A549 treated with DMSO at 1 μM for 4 hours (cell line): ENCODE measurements around the gene KRTAP9-2. TPM values are rescaled to one million over a fixed set of nuclear protein-coding genes. Genes with fewer than 3 reads are reported as not detected.

Source experiments
- total RNA-seq: library from RNA; stranded (reverse); fragments of 200-300 nt; extraction: Qiagen RNA extraction; gene quantifications from 5 replicates; pipeline ENCODE4 v1.2.3, GENCODE V29; 2022; ENCODE audit warnings: low read depth

The KRTAP9-2 gene
- total RNA-seq: not detected in 5 replicates

GRCh38 chr17:41226598-41227095, at the start of gene KRTAP9-2:
TSS of gene KRTAP9-2 (plus strand) at chr17:41226648. CDS start at chr17:41226655, 7 bp downstream.

GRCh38 chr17:41177727-41178271, 48.6 kb upstream of the KRTAP9-2 start, which contains the start of gene KRTAP4-2:
TSS of gene KRTAP4-2 (minus strand) at chr17:41178221. CDS start at chr17:41178164, 57 bp downstream.

GRCh38 chr17:41184480-41184961, 41.9 kb upstream of the KRTAP9-2 start, which contains the start of gene KRTAP4-1:
TSS of gene KRTAP4-1 (minus strand) at chr17:41184911. CDS start at chr17:41184854, 57 bp downstream.

DNA sequence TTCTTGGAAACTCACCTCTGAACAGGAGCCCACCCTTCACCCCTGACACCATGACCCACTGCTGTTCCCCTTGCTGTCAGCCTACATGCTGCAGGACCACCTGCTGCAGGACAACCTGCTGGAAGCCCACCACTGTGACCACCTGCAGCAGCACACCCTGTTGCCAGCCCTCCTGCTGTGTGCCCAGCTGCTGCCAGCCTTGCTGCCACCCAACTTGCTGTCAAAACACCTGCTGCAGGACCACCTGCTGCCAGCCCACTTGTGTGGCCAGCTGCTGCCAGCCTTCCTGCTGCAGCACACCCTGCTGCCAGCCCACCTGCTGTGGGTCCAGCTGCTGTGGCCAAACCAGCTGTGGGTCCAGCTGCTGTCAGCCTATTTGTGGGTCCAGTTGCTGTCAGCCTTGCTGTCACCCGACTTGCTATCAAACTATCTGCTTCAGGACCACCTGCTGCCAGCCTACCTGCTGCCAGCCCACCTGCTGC, 36.6 kb upstream of the KRTAP9-2 start, which contains the start of gene KRTAP9-1:
Gene KRTAP9-1, plus strand, starts transcription at position 51 of the 482 bp plus-strand sequence. Its CDS starts 0 bp downstream, at position 51.

DNA sequence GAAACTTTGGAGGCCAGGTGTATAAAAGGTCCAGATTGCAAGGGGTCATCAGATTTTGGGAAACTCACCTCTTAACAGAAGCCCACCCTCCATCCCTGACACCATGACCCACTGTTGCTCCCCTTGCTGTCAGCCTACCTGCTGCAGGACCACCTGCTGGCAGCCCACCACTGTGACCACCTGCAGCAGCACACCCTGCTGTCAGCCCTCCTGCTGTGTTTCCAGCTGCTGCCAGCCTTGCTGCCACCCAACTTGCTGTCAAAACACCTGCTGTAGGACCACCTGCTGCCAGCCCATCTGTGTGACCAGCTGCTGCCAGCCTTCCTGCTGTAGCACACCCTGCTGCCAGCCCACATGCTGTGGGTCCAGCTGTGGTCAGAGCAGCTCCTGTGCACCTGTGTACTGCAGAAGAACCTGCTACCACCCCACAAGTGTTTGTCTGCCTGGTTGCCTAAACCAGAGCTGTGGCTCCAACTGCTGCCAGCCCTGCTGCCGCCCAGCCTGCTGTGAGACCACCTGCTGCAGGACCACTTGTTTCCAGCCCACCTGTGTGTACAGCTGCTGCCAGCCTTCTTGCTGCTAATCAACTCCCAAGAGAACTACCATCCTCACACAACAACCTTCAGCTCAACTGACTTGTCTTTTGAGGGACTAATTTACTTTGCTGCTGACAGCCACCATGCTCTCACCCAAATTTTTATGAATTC, 6.1 kb downstream of the KRTAP9-2 start, which contains the start of gene KRTAP9-3:
Gene KRTAP9-3, plus strand, starts transcription at position 51 of the 707 bp plus-strand sequence. Its CDS starts 53 bp downstream, at position 104.

DNA sequence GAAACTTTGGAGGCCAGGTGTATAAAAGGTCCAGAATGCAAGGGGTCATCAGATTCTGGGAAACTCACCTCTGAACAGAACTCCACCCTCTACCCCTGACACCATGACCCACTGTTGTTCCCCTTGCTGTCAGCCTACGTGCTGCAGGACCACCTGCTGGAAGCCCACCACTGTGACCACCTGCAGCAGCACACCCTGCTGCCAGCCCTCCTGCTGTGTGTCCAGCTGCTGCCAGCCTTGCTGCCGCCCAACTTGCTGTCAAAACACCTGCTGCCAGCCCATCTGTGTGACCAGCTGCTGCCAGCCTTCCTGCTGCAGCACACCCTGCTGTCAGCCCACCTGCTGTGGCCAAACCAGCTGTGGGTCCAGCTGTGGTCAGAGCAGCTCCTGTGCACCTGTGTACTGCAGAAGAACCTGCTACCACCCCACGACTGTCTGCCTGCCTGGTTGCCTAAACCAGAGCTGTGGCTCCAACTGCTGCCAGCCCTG, 11.5 kb downstream of the KRTAP9-2 start, which contains the start of gene KRTAP9-8:
Gene KRTAP9-8, plus strand, starts transcription at position 51 of the 489 bp plus-strand sequence. Its CDS starts 53 bp downstream, at position 104.

DNA sequence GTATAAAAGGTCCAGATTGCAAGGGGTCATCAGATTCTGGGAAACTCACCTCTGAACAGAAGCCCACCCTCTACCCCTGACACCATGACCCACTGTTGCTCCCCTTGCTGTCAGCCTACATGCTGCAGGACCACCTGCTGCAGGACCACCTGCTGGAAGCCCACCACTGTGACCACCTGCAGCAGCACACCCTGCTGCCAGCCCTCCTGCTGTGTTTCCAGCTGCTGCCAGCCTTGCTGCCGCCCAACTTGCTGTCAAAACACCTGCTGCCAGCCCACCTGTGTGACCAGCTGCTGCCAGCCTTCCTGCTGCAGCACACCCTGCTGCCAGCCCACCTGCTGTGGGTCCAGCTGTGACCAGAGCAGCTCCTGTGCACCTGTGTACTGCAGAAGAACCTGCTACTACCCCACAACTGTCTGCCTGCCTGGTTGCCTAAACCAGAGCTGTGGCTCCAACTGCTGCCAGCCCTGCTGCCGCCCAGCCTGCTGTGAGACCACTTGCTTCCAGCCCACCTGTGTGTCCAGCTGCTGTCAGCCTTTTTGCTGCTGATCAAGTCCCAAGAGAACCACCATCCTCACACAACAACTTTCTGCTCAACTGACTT, 23.3 kb downstream of the KRTAP9-2 start, which contains the start of gene KRTAP9-4:
Gene KRTAP9-4, plus strand, starts transcription at position 51 of the 604 bp plus-strand sequence. Its CDS starts 34 bp downstream, at position 85.

DNA sequence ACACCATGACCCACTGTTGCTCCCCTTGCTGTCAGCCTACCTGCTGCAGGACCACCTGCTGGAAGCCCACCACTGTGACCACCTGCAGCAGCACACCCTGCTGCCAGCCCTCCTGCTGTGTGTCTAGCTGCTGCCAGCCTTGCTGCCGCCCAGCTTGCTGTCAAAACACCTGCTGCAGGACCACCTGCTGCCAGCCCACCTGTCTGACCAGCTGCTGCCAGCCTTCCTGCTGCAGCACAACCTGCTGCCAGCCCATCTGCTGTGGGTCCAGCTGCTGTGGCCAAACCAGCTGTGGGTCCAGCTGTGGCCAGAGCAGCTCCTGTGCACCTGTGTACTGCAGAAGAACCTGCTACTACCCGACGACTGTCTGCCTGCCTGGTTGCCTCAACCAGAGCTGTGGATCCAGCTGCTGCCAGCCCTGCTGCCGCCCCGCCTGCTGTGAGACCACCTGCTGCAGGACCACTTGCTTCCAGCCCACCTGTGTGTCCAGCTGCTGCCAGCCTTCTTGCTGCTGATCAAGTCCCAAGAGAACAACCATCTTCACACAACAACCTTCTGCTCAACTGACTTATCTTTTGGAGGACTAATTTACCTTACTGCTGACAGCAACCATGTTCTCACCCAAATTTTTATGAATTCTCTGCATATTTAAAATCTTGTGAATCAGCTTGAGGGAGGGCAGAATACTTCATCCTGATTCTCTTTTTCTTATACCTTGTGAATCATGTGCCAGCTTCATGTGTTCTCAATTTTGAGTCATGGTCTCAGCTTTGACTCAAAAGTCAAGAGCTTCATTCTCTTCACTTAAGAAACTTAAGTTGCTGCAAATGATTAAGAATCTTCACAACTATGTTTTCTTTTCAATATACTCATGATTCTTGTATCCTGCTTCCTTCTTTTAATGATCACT, 29.2 kb downstream of the KRTAP9-2 start, which contains the start of gene KRTAP9-9:
Gene KRTAP9-9, plus strand, starts transcription at position 4 of the 910 bp plus-strand sequence.

DNA sequence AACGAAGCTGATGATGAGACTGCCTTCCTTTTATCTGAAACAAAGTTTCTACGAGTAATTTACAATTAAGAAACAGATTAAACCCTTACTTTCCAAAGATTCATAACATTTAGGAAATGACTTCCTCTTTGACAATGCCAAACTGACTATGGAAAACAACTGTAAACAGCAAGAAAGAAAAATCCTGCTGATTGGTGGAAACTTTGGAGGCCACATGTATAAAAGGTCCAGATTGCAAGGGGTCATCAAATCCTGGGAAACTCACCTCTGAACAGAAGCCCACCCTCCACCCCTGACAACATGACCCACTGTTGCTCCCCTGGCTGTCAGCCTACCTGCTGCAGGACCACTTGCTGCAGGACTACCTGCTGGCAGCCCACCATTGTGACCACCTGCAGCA, 38.6 kb downstream of the KRTAP9-2 start, which contains the start of gene KRTAP9-6:
Gene KRTAP9-6, plus strand, starts transcription at position 301 of the 400 bp plus-strand sequence. Its CDS starts 0 bp downstream, at position 301.

DNA sequence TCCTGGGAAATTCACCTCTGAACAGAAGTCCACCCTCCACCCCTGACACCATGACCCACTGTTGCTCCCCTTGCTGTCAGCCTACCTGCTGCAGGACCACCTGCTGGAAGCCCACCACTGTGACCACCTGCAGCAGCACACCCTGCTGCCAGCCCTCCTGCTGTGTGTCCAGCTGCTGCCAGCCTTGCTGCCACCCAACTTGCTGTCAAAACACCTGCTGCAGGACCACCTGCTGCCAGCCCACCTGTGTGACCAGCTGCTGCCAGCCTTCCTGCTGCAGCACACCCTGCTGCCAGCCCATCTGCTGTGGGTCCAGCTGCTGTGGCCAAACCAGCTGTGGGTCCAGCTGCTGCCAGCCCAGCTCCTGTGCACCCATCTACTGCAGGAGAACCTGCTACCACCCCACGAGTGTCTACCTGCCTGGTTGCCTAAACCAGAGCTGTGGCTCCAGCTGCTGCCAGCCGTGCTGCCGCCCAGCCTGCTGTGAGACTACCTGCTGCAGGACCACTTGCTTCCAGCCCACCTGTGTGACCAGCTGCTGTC, 49.3 kb downstream of the KRTAP9-2 start, which contains the start of gene KRTAP9-7:
Gene KRTAP9-7, plus strand, starts transcription at position 51 of the 543 bp plus-strand sequence. Its CDS starts 0 bp downstream, at position 51.

Other genes with a start within 250 kb of the KRTAP9-2 start
- gene KRT40, start 242.3 kb upstream of the KRTAP9-2 start, total RNA-seq: not detected in 5 replicates
- gene KRTAP3-3, start 232.5 kb upstream of the KRTAP9-2 start, total RNA-seq: not detected in 5 replicates
- gene KRTAP3-2, start 226.7 kb upstream of the KRTAP9-2 start, total RNA-seq: 0.26 to 0.35 TPM (median 0.34 TPM) in 3 of 5 replicates, not detected in the others
- gene KRTAP3-1, start 217.5 kb upstream of the KRTAP9-2 start, total RNA-seq: not detected in 5 replicates
- gene KRTAP1-5, start 199.4 kb upstream of the KRTAP9-2 start, total RNA-seq: 0.08 TPM in 1 of 5 replicates, not detected in the others
- gene KRTAP1-4, start 196.5 kb upstream of the KRTAP9-2 start, total RNA-seq: not detected in 5 replicates
- not detected in 5 replicates for gene KRTAP1-3, start 191.8 kb upstream of the KRTAP9-2 start, total RNA-seq
- gene KRTAP1-1, start 185.2 kb upstream of the KRTAP9-2 start, total RNA-seq: not detected in 5 replicates
- not detected in 5 replicates for gene KRTAP2-1, start 179.3 kb upstream of the KRTAP9-2 start, total RNA-seq
- gene KRTAP2-2, start 171.4 kb upstream of the KRTAP9-2 start, total RNA-seq: not detected in 5 replicates
- 0.12 to 0.13 TPM in 2 of 5 replicates, not detected in the others for gene KRTAP2-3, start 166.5 kb upstream of the KRTAP9-2 start, total RNA-seq
- not detected in 5 replicates for gene KRTAP2-4, start 160.8 kb upstream of the KRTAP9-2 start, total RNA-seq
- not detected in 5 replicates for gene KRTAP4-7, start 142.5 kb upstream of the KRTAP9-2 start, total RNA-seq
- not detected in 5 replicates for gene KRTAP4-8, start 128.5 kb upstream of the KRTAP9-2 start, total RNA-seq
- not detected in 5 replicates for gene KRTAP4-16, start 124.4 kb upstream of the KRTAP9-2 start, total RNA-seq
- gene KRTAP4-9, start 121.3 kb upstream of the KRTAP9-2 start, total RNA-seq: 0.20 TPM in 1 of 5 replicates, not detected in the others
- not detected in 5 replicates for gene KRTAP4-11, start 108.3 kb upstream of the KRTAP9-2 start, total RNA-seq
- gene KRTAP4-12, start 102.5 kb upstream of the KRTAP9-2 start, total RNA-seq: not detected in 5 replicates
- gene KRTAP4-6, start 86.1 kb upstream of the KRTAP9-2 start, total RNA-seq: not detected in 5 replicates
- not detected in 5 replicates for gene KRTAP4-5, start 76.8 kb upstream of the KRTAP9-2 start, total RNA-seq
- not detected in 5 replicates for gene KRTAP4-4, start 65.9 kb upstream of the KRTAP9-2 start, total RNA-seq
- gene KRTAP4-3, start 58.4 kb upstream of the KRTAP9-2 start, total RNA-seq: not detected in 5 replicates
- gene KRTAP4-2, start 48.4 kb upstream of the KRTAP9-2 start, total RNA-seq: not detected in 5 replicates
- gene KRTAP4-1, start 41.7 kb upstream of the KRTAP9-2 start, total RNA-seq: 0.15 to 0.30 TPM (median 0.20 TPM) in 4 of 5 replicates, not detected in the other
- not detected in 5 replicates for gene KRTAP9-1, start 36.8 kb upstream of the KRTAP9-2 start, total RNA-seq
- gene KRTAP9-3, start 5.8 kb downstream of the KRTAP9-2 start, total RNA-seq: not detected in 5 replicates
- not detected in 5 replicates for gene KRTAP9-8, start 11.4 kb downstream of the KRTAP9-2 start, total RNA-seq
- not detected in 5 replicates for gene KRTAP9-4, start 23.0 kb downstream of the KRTAP9-2 start, total RNA-seq
- gene KRTAP9-9, start 28.7 kb downstream of the KRTAP9-2 start, total RNA-seq: not detected in 5 replicates
- not detected in 5 replicates for gene KRTAP9-6, start 38.7 kb downstream of the KRTAP9-2 start, total RNA-seq
- gene KRTAP9-7, start 49.0 kb downstream of the KRTAP9-2 start, total RNA-seq: not detected in 5 replicates
- gene KRTAP29-1, start 76.2 kb downstream of the KRTAP9-2 start, total RNA-seq: not detected in 5 replicates
- not detected in 5 replicates for gene KRTAP16-1, start 82.7 kb downstream of the KRTAP9-2 start, total RNA-seq
- gene KRTAP17-1, start 89.1 kb downstream of the KRTAP9-2 start, total RNA-seq: not detected in 5 replicates
- gene KRT33A, start 124.2 kb downstream of the KRTAP9-2 start, total RNA-seq: not detected in 5 replicates
- 0.07 to 0.28 TPM (median 0.15 TPM) in 3 of 5 replicates, not detected in the others for gene KRT33B, start 143.2 kb downstream of the KRTAP9-2 start, total RNA-seq
- 0.29 to 0.53 TPM (median 0.49 TPM) in 5 replicates for gene KRT34, start 155.7 kb downstream of the KRTAP9-2 start, total RNA-seq
- gene KRT31, start 171.0 kb downstream of the KRTAP9-2 start, total RNA-seq: not detected in 5 replicates
- gene KRT37, start 197.9 kb downstream of the KRTAP9-2 start, total RNA-seq: not detected in 5 replicates
- gene KRT38, start 214.3 kb downstream of the KRTAP9-2 start, total RNA-seq: not detected in 5 replicates
- gene KRT32, start 240.7 kb downstream of the KRTAP9-2 start, total RNA-seq: not detected in 5 replicates